HUES64 (cell line): ENCODE data around the gene FLVCR2. TPM values are rescaled to one million over a fixed set of nuclear protein-coding genes. Genes with fewer than 3 reads are reported as not detected.

Experiments
- H3K27ac ChIP-seq: 2 replicates; pipeline ENCODE4 v1.7.0; 2013; ENCODE audit warnings: low read depth, low read length, inconsistent platforms
- H3K27me3 ChIP-seq: 2 replicates; pipeline ENCODE4 v1.6.1; 2013; ENCODE audit warnings: mild to moderate bottlenecking, low read length; ENCODE audit not compliant: insufficient read depth
- H3K36me3 ChIP-seq: 2 replicates; pipeline ENCODE4 v1.6.1; 2013; ENCODE audit warnings: mild to moderate bottlenecking, low read length; ENCODE audit not compliant: insufficient read depth
- H3K4me1 ChIP-seq: 2 replicates; pipeline ENCODE4 v1.6.1; 2013; ENCODE audit warnings: mild to moderate bottlenecking, low read length, moderate library complexity; ENCODE audit not compliant: insufficient read depth
- H3K4me3 ChIP-seq: 2 replicates; pipeline ENCODE4 v1.5.1; 2013; ENCODE audit warnings: mild to moderate bottlenecking, low read length, moderate library complexity
- H3K9ac ChIP-seq: 2 replicates; pipeline ENCODE4 v1.6.1; 2013; ENCODE audit warnings: mild to moderate bottlenecking, low read depth, low read length
- H3K9me3 ChIP-seq: 2 replicates; pipeline ENCODE4 v1.6.1; 2013; ENCODE audit warnings: low read depth, low read length; ENCODE audit not compliant: insufficient read depth
- WGBS: fragments of 150-250, 120-280 bp; methylation state at CpG from one replicate; pipeline ENCODE4 v1.1.7; 2013; ENCODE audit warnings: missing lambda C conversion rate; 5-methylcytosine and 5-hydroxymethylcytosine counted together
- polyA plus RNA-seq, 2 experiments: library from polyadenylated mRNA; stranded (reverse); fragments of 50-300 nt; gene quantifications; one replicate each; pipeline ENCODE4 v1.2.3, GENCODE V29; 2013

Gene FLVCR2
- 4.5 TPM for polyA plus RNA-seq (2013, experiment 1 of 2)
- polyA plus RNA-seq (2013, experiment 2 of 2), result 4.3 TPM

DNA sequence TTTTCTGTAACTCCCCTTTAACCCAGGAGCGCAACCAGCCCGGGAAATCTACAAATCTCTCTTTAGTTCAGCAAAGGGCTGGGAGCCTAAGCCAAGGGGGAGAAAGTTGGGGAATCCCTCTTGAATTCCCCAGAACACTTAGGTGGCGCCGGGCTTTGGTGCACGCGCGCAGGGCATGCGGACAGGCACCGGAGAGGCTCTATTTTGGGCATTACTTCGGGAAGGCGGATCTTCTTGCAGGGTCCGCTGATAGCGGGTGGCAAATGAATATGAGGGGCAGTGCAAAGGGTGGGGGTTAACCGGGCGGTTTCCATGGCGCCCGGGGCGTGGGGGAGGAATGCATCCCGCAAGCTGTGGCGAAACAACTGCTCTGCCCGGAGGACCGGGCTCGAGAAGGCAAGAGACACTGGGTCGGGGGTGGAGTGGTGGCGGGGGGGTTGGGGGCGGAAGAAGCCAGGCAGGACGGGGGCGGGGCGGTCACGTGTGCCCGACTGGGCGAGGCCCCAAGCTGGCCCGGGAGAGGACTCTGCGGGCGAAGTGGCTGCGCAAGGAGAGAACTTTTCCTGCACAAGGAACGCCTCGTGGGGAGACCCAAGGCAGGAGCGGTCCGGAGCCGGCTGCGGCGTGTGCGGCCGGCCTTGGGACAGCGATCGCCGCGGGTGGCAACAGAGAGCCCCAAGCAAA, at the start of gene FLVCR2:
FLVCR2 (plus strand) TSS at position 519 of the 684 bp plus-strand sequence. CDS start 353 bp downstream, outside the sequence.
- peak within 1 kb of the TSS; percentile 64 for H3K4me3 ChIP-seq
- H3K9me3 ChIP-seq, result no peaks in the 10 kb centered on the region
- under 1% methylated on average over 47 of the region's 49 CpGs for WGBS
- no peak within 1 kb of the TSS for H3K27ac ChIP-seq
- no peaks in the 10 kb centered on the region for H3K36me3 ChIP-seq
- H3K4me1 ChIP-seq, result peaks cover 8% of the 10 kb centered on the region; the same call in 1 of the 2 replicates
- H3K27me3 ChIP-seq, result peaks cover 11% of the 10 kb centered on the region
- peak within 1 kb of the TSS; percentile 62 for H3K9ac ChIP-seq

- Histone ChIP-seq H3K9me3 (no peaks in the 10 kb centered on the region), H3K4me3 (no peak overlapping the region), H3K9ac (no peak overlapping the region), H3K4me1 (no peaks in the 10 kb centered on the region), H3K27ac (no peak overlapping the region), H3K36me3 (no peaks in the 10 kb centered on the region), H3K27me3 (no peaks in the 10 kb centered on the region)
- WGBS, result 94% methylated on average over 3 of the region's 3 CpGs
These were observed 47.2 kb upstream of the FLVCR2 start for GRCh38 chr14:75531256-75531655.

DNA sequence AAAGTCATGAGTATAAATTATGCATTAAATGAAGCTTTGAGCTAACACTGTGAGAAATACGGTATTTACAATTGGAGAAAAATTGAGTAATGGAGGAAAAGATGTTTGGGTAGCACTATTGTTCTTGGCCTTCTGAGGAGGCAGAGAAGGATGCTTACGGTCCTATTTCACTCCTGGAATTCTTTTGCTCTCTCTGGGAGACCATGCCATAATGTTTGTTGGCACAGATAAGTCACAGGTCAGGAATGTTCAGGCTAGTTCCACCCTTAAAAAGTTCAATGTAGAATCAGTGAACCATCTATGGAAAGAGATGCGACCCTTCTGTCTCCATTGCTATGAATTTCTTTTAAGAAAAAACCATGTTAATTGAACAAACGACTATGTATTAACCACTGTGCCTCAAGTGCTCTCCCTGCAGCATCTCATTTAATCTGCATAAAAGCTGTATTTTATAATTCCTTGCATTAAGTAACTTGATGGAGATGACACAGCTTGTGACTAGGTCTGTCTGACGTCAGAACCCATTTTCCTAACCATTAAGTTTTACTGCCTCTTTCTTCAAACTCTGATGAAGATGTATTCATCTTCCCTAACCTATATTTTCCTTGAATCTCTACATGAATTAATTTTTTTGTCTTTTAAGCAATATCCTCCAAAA, 46.6 kb upstream of the FLVCR2 start:
- no peaks in the 10 kb centered on the region for H3K4me1 ChIP-seq
- H3K27me3 ChIP-seq, result no peaks in the 10 kb centered on the region
- no peak overlapping the region for H3K9ac ChIP-seq
- no peaks in the 10 kb centered on the region for H3K9me3 ChIP-seq
- 90% methylated on average over 5 of the region's 5 CpGs for WGBS
- no peaks in the 10 kb centered on the region for H3K36me3 ChIP-seq
- no peak overlapping the region for H3K27ac ChIP-seq
- no peak overlapping the region for H3K4me3 ChIP-seq

DNA sequence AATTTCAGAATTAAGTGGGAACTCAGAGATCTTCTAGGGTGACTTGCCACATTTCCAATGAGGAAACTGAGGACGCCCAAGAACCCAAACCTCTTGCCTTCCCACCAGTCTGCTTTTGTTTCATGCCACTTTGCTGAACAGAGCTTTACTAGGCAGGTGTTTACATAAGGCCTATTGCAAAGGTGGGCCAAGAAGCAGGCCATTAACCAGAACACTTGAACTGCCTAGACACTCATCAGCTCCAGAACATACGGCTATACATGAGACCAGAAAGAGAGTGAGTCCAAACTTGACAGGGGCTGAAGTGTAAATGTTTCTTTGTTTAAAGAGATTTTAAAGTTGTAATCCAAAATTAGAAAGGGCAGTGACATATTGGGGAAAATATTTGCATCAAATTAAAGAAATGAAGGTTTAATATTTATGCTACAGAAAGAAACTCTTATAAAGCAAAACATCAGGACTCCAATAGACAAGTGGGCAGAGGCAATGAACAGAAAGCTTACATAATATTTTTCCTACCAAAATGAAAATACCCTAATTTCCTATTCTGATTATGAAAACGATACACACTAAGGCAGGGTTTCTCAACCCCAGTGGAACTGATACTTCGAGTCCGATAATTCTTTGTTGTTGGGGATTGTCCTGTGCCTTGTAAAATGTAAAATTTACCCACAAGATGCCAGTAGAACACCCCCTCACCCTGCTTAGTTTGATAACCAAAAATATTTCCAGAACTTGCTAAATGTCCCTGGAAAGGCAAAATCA, 44.4 kb upstream of the FLVCR2 start:
- Histone ChIP-seq H3K27ac (no peak overlapping the region), H3K36me3 (no peaks in the 10 kb centered on the region), H3K9me3 (no peaks in the 10 kb centered on the region), H3K4me1 (no peaks in the 10 kb centered on the region), H3K27me3 (no peaks in the 10 kb centered on the region), H3K9ac (no peak overlapping the region), H3K4me3 (no peak overlapping the region)
- WGBS, result 96% methylated on average over 3 of the region's 5 CpGs

GRCh38 chr14:75535164-75535898, 43.1 kb upstream of the FLVCR2 start:
- H3K27ac ChIP-seq, result no peak overlapping the region
- H3K36me3 ChIP-seq, result no peaks in the 10 kb centered on the region
- H3K9ac ChIP-seq, result no peak overlapping the region
- H3K4me1 ChIP-seq, result no peaks in the 10 kb centered on the region
- H3K27me3 ChIP-seq, result no peaks in the 10 kb centered on the region
- H3K9me3 ChIP-seq, result no peaks in the 10 kb centered on the region
- H3K4me3 ChIP-seq, result no peak overlapping the region
- 96% methylated on average over 3 of the region's 5 CpGs for WGBS

GRCh38 chr14:75537071-75537470, 41.3 kb upstream of the FLVCR2 start:
- H3K9ac ChIP-seq, result no peak overlapping the region

GRCh38 chr14:75539162-75539560, 39.3 kb upstream of the FLVCR2 start:
- no peak overlapping the region for H3K9ac ChIP-seq
- no peak overlapping the region for H3K4me3 ChIP-seq
- no peaks in the 10 kb centered on the region for H3K27me3 ChIP-seq
- H3K9me3 ChIP-seq, result no peaks in the 10 kb centered on the region
- no peak overlapping the region for H3K27ac ChIP-seq
- H3K36me3 ChIP-seq, result no peaks in the 10 kb centered on the region
- WGBS, result 95% methylated on average over 3 of the region's 5 CpGs
- H3K4me1 ChIP-seq, result no peaks in the 10 kb centered on the region

More at GRCh38 chr14:75537071-75537470, 41.3 kb upstream of the FLVCR2 start:
- no peaks in the 10 kb centered on the region for H3K27me3 ChIP-seq
- H3K27ac ChIP-seq, result no peak overlapping the region
- no peaks in the 10 kb centered on the region for H3K36me3 ChIP-seq
- no peaks in the 10 kb centered on the region for H3K9me3 ChIP-seq
- H3K4me3 ChIP-seq, result no peak overlapping the region
- H3K4me1 ChIP-seq, result no peaks in the 10 kb centered on the region
- WGBS, result 91% methylated on average over 4 of the region's 4 CpGs

DNA sequence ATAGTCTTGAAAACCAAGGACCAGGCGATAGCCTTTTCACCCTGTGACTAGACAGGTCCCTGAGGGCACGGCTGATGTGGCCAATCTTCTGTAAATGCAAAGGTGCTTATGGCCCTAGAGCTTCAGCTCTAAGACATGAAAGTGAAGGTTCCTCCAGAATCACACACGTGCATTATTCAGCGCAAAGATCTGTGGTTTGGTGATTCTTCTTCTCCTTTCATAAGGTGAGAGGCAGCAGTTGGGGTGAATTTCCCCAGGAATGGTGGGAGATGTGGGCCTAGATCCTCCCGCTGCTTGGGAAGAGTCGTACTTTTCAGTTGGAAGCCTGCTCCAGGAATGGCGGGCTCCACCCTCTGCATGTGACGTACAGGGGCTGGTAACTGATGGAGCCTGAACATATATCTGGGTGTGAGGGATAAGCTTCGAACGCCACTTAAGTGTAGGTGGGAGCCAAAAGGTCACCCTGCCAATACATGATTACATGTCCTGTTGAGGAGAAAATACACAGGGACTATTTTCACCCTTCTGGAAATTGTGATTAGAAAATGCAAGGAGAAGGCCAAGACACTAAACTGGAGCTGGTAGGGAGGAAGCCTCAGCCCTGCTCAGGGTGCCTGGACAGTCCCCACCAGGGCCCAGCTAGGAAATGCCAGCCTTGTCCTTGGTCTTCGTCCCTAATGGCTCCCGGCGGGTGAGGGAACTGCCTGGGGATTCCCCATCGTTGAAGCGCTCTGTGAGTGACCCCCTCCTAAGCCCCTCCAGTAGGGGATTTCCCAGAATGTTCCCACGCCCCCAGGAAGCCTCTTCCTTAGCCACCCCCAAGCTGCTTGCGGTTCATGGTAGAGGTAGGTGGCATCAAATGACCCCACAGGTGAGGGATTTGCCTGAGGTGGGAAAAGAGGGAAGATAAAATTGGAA, 38.6 kb upstream of the FLVCR2 start:
- no peak overlapping the region for H3K4me3 ChIP-seq
- no peak overlapping the region for H3K9ac ChIP-seq
- no peaks in the 10 kb centered on the region for H3K27me3 ChIP-seq
- 76% methylated on average over 17 of the region's 17 CpGs for WGBS
- no peaks in the 10 kb centered on the region for H3K36me3 ChIP-seq
- H3K27ac ChIP-seq, result no peak overlapping the region
- no peaks in the 10 kb centered on the region for H3K9me3 ChIP-seq
- no peaks in the 10 kb centered on the region for H3K4me1 ChIP-seq

GRCh38 chr14:75540479-75540851, 38.0 kb upstream of the FLVCR2 start:
- 79% methylated on average over 6 of the region's 7 CpGs for WGBS
- H3K36me3 ChIP-seq, result no peaks in the 10 kb centered on the region
- H3K4me1 ChIP-seq, result no peaks in the 10 kb centered on the region
- no peaks in the 10 kb centered on the region for H3K9me3 ChIP-seq
- H3K27ac ChIP-seq, result no peak overlapping the region
- H3K4me3 ChIP-seq, result no peak overlapping the region
- no peak overlapping the region for H3K9ac ChIP-seq
- H3K27me3 ChIP-seq, result no peaks in the 10 kb centered on the region

DNA sequence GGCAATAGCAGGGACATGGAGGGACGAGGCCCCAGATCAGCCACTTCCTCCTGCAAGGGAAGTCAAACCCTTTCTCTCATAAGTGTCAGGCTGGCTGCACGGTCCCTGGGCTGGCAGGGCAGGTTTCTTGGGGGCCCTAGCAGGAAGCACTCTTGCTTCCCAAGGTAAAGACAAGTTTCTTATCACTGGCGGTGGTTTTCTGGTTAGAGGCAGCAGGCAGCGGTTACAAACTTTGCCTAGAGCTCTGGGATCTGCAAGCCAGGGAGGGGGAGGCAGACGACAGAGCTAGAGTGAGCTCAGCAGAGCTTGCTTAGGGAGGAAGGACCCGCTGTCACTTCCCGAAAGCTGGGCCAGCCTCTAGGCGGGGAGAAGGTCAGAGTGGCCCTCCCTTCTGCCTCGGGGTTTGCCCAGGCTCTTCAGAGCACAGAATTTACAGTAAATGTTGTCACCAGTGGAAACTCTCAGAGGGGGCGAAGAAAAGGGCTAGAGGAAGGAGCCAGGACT, 35.8 kb upstream of the FLVCR2 start:
- Histone ChIP-seq H3K9ac (no peak overlapping the region), H3K4me1 (no peaks in the 10 kb centered on the region), H3K4me3 (no peak overlapping the region), H3K27ac (no peak overlapping the region), H3K36me3 (no peaks in the 10 kb centered on the region), H3K9me3 (no peaks in the 10 kb centered on the region), H3K27me3 (no peaks in the 10 kb centered on the region)
- WGBS, result 62% methylated on average over 10 of the region's 10 CpGs
